GM23248 (cell line): ENCODE results near the gene ANXA6.

Experiments
- EZH2 ChIP-seq: fragments of 200-600 bp; sonication (generic); IDR thresholded peaks from 2 replicates; pipeline ENCODE4 v1.6.1; 2018; ENCODE audit warnings: antibody characterized with exemption, mild to moderate bottlenecking; ENCODE audit not compliant: insufficient read depth, poor library complexity, severe bottlenecking
- EZH2phosphoT487 ChIP-seq: fragments of 200-600 bp; sonication (generic); IDR thresholded peaks from 2 replicates; pipeline ENCODE4 v1.6.1; 2018; ENCODE audit warnings: antibody characterized with exemption, moderate library complexity, mild to moderate bottlenecking, low read depth; ENCODE audit not compliant: insufficient read depth

DNA sequence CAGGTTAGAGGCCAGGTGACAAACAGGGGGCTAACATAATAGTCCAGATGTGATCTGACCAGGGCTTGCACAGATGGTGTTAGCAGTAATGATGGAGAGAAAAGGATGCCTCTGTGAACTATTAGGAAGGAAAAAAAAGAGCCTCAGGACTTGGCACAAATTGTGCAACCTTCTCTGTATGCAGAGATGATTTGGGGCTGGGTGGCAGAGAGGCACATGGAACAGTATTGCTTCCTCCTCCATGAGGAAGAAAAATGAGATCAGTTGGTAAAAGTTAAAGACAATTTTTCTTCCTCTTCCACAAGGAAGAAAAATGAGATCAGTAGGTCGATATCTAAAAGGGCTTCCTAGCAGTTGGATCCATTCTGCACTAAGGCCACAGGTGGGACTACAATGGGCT lies 13.9 kb upstream of the ANXA6 start:
- TF ChIP-seq EZH2phosphoT487 (no peak), EZH2 (no peak)
